Stimulated activated CD4-positive, alpha-beta T cell treated with anti-CD3 and anti-CD28 coated beads, TNF-alpha, amount 100 ng/mL, for 24 hours (primary cell): Measurements from ENCODE around the gene PLA2G2A.
"Not testable (repeated sequence)": the region's sequence is repeated elsewhere in the genome, so short reads cannot be mapped to it uniquely, and the experiment has no call there.

ENCODE experiments used
- DNase-seq, 3 experiments: peaks; one replicate each; pipeline ENCODE4 v3.0.0-alpha.2; 2020; ENCODE audit warnings: low read depth in 3 of 3

Gene PLA2G2A

DNA sequence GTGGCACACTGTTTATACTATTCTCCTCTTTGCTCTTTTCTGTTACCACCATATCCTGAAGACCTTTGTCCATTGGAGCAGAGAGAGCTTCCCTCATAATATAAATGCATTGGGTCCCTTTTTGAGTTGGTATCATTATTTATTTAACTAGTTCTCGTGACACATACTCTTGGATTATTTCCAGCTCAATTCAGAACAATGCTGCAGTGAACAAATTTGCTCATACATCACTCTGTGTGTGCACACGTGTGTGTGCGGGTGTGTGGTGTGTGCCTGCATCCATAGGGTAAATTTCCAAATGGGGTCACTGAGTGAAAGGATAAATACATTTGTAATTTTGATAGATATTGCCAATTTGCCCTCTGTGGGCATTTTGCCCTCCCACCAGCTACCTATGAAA, 5.8 kb downstream of the PLA2G2A start:
- DNase-seq = no peak

DNA sequence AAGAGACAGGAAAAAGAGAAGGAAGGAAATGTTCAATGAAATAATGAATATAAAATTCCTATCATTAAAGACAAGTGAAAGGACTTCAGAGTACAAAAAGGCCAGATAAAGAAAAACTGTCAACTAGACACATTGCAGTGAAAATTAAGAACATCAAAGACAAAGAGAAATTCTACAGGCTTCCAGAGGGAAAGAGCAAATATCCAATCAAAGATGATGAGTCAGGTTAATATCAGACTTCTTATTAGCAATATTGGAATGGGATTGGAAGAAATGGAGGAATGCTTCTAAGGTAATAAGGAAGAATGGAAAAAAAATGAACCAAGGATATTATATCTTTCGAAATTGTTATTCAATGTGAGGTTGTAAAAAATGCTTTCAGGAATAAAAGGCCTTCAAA, 7.8 kb downstream of the PLA2G2A start:
- DNase-seq = no peak

DNA sequence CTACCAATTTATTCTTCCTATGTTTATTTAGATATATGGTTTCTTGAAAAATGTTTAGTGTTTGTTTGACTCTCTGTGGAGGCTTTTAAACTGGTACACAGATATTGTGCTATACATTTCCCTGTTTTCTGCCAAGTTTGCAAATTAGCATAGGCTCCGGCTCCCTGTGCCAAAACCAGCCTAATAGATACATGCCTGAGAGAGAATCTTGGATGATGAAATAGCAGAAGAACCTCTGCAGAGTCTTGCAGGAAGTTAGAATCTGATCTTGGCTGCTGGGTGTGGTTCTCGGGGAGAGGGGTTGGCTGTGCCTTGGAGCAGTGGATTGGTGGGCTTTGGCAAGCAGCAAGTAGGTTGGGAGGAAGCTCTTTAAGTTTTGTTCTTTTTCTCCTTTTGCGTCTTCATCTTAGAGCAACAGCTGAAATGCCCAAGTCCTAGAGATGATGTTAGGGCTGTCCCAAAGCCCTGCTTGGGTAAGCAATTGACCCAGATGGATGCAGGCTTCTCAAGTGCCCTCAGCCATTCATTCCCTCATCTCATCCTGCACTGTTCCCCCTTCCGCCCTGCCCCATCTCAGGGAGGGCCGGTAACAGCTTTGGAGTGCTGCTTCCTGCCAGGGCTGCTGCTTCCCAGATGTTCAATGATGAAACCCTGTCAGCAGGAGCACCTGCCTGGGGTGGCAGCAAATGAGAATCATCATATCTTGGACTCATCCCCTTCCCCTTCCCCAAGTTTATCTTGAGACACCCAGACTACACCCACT, 9.3 kb downstream of the PLA2G2A start:
- DNase-seq = no peak

DNA sequence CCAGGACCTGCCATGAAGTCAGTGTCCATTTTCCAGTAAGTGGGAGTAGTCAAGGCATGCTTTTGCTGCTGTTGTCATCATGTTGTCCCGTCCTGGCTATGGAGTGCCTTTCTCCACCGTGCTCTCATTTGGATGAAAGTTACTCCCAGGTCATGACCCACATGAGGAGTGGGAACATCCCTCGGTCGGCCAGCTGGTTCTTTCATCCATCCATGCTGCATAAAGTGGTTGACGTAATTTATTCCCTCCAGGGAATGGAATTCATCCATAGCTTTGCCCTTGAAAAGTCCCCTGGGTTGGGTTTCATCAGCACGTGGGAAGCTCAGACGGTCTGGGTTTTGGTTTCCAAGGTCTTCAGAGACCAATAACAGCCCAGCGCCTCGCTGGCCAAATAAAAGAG, 11.6 kb downstream of the PLA2G2A start:
- DNase-seq = no peak

DNA sequence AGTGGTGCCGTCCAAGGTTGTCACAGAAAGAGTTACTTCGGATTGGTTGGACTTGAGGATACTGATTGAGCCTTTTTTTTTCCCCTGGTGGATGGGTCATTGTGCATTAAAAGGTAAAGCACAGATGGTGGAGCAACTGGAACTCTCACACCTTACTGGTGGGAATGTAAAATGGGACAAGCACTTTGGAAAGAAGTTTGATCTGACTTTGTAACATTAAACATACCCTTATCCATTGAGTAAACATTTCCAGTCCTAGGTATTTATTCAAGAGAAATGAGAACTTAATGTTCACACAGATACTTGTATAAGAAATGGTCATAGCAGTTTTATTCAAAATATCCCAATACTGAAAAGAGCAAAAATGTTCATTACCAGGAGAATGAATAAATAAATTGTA, 14.9 kb downstream of the PLA2G2A start:
- DNase-seq = no peak

DNA sequence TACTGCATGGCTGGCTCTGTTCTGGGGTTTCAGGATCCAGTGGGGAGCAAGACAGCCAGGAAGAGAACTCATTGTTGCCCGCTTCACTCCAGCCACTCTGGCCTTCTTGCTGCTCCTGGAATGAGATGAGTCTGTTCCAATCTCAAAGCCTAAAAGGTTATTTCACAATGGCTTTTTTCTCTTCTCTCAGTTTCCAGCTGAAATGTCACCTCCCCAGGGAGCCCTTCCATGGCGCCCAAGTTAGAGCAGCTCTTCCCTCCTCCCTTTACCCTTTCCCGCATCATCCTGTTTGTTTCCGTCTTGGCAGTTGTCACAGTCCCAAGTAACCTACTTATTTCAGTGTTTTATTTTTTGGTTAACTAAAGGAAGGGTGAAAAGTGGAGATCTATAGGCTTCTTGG, 15.8 kb downstream of the PLA2G2A start:
- no peak for DNase-seq

DNA sequence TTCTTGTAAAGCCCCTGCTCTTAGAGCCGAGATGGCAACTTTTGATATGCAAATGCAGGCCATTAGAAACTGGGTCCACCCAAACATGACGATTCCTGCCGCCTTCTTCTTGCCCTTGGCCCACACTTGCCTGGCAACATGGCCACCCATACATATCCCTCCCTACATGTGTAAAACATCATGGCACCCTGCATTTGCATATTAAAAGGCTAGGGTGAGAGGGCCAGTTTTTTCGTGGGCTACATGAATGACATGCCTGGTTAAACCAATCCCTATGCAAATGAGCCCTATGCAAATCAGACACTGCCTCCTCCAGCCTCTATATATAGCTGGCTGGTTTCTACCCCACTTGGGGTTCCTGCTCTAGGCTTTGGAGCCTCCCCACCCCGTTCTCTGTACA, 18.8 kb downstream of the PLA2G2A start:
- no peak for DNase-seq

DNA sequence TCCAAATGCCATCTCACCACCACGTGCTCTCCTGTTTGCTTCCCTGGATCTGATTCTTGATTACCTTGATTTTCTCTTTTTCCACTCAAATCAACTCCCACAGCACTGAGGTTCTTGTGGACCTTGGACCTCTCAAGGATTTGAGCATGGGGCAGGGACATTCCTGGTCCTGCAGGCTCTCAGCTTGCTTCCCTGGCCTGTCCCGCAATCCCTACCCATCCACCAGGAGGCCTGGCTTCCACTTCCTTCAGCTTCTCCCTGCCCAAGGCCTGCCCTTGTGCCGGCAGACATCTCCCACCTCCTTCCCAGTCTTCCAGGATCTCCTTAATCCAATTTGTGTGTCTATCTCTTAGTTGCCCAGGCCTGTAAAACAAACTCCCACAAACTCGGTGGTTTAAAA, 21.6 kb downstream of the PLA2G2A start:
- DNase-seq = no peak

DNA sequence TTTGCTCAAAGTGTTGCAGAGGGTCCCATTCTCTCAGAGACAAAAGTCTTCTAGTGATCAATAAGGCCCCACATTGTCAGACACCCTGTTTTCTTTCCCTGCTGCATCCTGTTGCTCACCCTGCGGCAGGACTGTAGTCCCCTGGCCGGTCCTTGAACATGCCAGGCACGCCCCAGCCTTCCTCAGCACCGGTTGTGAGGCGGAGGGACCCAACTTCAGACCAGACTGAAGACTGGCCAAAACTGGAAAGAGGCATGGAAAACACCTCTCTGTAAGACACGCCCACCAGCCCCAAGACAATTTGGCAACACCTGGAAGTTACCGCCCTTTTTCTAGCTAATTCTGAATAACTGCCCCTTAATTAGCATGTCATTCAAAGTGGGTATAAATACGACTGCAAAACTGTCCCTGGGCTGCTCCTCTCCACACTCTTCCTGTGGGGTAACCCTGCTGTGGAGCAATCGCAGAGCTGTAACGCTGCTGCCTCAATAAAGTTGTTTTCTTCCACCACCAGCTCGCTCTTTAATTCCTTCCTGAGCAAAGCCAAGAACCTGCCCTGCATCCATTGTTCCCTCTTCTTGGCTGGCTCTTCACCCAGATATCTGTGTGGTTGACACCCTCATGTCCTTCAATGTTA, 23.8 kb downstream of the PLA2G2A start:
- no peak for DNase-seq

DNA sequence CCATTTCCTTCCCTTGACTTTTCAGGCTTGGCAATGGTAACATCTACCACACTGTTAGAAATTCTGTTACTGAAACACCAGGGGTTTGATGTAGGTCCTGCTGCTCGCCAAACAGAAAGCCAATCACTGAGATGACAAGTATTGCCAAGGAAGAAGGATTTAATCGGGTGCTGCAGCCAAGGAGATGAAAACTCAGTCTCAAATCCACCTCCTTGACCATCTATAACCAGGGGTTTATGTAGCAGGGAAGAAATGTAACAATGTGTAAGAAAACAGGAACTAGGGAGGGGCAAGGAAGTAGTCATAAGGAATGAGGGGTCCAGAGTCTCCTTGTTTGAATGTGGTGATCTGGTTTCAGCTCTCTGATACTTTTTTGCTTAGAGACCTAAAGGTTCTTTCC, 25.4 kb downstream of the PLA2G2A start:
- no peak for DNase-seq

DNA sequence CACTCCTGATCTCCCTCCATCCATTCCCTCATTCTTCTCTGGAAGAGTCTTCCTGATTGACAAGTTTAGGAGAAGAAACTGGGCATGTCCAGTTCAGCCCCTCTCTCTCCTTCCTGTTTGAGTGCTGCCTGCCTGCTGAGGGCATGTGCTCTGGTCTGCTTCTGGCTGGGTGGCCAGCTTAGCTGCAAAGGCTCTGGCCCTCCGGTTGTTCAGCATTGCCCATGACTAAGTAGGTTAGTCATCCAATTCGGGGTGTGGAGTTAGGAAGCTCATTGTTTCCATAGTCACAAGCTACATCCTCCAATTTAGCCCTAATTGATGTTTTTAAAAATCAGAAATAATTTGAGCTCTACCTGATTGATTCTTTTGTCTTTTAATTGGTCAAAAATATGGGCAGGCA, 30.4 kb downstream of the PLA2G2A start:
- no peak for DNase-seq

DNA sequence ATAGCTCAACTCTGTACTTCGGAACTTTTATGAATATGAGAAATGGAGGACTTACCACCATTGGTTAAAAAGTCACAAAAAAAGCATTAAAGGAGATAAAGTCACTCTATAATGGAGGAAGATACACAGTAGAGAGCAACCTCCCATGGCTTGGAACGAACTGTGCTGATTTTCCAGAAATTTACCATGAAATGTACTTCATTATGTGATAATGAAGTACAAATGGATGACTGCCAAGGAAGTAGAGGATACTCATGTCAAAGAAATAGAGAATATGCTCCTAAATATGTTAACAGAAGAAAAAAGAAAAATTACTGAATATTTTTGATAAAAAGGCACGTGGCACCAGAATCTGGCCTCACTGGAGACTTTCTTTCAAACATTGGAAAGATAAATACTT, 32.4 kb downstream of the PLA2G2A start:
- no peak for DNase-seq

DNA sequence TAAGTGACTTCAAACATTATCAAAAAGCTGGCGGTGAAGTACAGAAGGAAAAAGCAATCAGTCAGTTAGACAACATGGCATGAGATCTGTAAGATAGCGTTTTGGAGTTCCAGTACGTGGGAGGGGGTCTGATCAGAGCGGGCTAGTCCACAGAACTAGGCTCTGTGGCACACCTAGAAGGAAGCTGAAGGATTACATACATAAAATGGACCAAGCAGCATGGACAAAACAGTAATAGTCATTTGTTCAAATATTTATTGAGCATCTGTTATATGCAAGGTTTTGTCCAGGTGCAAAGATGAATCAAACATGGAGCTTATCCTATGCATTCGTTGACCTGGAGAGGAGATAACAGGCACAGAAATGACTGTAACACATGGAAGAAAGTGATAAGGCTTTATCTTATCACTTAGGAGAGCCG, 33.1 kb downstream of the PLA2G2A start:
- DNase-seq = no peak

DNA sequence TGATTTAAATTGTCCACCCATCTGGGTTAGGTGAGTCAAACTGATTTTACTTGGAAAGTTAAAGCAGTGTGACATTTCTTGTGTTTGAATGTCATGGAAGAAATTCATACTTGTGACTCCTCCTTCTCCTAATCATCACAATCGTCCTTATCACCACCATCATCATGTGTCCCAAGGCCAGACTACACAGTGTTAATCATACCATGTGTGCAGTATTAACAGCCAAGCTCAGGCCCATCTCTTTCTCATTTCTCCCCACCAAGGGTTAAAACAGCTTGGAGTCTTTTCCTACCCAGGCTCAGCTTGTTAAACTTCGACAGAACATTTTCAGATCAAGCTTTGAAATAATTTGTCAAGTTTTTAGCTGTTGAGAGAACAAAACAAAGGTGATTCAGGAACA, 33.5 kb downstream of the PLA2G2A start:
- no peak for DNase-seq

DNA sequence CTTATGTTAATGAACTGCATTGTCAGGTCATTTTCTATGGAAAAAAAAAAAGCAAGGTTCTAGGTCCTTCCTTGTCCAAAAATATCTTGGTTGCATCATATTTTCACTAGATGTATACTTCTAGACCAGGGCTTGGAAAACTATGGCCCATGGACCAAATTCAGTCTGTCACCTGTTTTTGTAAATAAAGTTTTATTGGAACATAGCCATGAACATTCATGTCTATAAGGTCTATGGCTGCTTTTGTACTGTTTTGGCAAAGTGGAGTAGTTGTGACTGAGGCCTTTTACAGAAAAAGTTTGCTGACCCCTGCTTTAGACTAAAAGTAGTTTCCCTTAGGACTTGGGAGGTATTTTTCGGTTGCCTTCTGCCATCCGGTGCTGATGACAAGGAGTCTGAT, 36.8 kb downstream of the PLA2G2A start:
- DNase-seq = no peak

DNA sequence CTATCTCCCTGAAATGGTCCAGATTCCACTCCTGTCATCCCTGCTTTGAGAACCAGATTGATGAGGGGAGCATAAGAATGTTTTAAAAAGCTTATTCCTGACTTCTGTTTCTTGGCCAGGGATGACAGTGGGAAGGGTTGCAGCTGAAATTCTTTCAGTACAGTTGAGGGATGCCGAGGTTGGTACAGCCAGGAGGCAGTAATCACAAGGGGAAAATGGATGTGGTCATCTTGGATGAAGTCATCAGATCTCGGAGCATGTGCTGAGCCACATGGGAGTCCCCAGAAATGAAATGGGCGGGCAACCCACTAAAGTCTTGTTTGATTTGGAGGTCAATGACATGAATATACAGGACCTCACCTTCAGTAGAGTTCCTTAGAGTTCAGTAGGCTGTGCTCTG, 37.3 kb downstream of the PLA2G2A start:
- no peak for DNase-seq

DNA sequence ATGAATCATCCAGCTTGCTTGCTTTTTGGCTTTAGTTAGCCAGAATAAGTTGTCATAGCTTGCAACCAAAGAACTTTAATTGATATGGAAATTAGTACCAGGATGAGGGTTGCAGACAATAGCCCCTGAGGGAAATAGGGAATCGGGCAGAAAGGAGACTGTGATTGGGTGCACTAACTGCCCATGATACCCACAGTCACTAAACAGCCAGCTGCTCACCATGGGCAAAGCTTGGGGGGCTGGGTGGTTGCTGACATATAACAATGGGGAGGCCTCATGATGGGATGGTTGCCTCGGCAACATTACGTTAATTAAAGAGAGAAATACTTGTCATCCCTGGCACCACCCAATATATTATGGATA, 38.2 kb downstream of the PLA2G2A start:
- DNase-seq = no peak

DNA sequence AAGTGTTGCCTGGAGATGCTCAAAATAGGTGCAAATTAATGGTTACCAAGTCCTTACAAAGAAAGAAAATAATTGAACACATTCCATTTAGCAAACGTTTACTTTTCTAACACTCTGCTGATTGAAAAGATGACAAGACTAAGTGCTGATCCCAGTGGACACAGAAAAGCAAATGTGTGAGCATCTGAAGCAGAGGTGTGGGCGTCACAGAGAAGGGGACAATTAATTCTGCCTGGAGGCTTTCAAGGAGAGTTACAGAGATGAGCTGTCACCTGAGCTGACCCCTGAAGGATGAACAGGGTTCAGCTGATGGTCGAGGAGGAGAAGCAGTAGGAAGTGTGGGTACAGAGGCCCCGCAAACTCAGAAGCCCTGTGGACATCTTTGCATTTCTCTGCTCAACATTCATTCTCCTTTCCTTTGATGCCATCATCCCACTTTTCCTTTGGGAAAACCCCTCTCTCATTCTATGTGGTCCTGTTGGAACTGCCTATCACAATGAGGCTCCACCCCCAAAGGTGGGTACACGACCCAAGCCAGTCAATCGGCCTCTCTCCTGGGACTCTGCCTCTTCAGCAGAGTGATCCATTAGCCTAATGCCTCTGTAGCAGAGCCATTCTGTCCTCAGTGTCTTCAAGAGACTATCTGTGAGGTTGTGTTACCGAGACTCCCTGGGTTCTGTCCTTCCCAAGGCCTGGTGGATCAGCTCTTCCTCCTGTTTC, 38.8 kb downstream of the PLA2G2A start:
- no peak for DNase-seq

DNA sequence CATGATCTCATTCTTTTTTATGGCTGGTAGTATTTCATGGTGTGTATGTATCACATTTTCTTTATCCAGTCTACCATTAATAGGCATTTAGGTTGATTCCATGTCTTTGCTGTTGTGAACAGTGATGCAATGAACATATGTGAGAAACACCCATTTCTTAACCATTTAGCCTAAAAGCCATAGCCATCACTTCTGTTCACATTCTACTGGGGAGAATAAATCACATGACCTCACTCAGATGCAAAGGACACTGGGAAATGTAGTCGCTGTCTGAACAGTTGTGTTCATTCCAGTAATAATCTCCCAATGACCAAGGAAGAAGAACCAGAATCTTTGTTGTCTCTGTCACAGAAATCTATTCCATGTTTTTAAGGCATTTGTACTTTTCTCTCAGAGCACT, 40.9 kb downstream of the PLA2G2A start:
- DNase-seq = no peak

DNA sequence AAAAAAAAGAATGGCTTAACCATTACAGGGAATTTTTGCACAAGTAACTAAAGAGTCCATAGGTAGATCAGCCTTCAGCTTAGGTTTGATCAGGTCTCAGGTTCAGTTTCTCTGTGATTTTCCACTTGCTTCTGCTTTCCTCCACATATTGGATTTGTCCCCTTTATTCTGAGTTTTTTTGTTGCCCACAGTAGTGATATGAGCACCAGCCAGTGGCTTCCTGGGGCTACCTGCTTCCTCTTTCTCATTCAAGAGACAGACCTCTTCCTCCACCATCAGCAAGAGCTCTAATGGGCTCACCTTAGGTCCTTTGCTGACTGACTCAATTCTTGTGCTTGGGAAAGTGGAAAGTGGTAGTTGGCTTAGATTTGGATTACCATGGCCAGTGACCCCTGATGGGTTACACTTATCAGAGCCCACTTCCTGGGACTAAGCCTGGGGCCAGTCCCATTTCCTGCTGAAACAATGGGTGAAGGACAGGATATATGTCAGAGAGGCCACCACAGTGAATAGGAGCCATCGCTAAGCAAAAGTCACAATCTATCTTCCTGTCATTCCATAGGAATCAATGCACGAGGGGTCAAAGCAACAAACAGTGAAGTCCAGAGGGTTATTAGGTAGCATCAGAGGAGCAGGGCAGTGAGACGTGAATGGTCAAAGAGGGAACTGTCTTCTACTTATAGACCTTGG, 43.2 kb downstream of the PLA2G2A start:
- no peak for DNase-seq

DNA sequence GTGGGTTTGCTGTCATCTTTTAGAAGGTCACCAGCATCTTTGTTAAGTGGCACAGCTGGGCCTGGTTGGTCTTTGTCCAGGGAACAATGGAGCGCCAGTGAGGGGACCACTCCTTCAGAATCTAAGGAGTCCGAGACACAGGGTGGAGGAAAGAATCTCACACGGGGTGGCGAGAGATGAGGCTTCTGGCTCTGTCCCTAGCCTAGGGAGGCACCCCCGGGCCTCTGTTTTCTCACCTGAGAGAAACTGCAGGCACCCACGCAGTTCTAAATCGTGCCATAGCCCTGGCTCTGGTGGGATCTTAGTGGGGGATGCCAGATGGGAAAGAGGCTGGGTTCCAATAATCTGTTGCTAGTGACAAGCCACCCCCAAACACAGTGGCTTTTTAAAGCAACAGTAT, 45.1 kb downstream of the PLA2G2A start:
- no peak for DNase-seq

DNA sequence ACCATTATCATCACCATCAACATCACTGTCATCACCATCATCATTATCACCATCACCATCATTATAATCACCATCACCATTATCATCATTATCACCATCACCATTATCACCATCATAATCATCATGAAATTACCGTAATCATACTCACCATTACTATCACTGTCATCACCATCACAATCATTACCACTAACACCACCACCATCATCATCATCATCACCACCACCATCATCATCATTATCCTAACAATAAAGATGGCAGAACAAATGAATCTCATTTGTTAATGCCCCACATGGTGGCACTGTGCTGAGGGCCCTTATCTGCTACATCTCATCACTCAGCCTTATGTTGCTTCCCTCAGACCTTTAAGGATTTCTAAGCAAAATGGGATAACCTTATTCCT, 46.6 kb downstream of the PLA2G2A start:
- no peak for DNase-seq

DNA sequence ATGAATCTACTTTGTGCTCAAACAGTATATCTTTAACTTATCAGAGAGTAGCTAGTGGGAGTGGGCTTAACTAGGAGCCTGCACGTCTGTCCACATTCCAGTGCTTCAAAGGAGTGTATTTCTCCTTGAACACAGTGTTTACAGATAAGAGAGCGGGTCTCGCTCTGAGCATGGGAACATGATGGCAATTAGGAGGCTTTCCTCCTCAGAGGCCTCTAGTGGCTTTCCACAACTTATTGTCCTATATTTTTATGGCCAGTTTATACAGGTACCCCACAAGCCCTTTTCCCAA, 52.3 kb downstream of the PLA2G2A start:
- DNase-seq = not testable (repeated sequence)
